ENCODE data around the gene DLL4.

Gene DLL4

GRCh38 chr15:40982855-40983254 lies 53.7 kb downstream of the DLL4 start:
- H3K36me3 ChIP-seq (ENCODE audit: control insufficient read depth, insufficient read depth, low read length), result peaks cover 99% of the 10 kb centered on the region

GRCh38 chr15:40984406-40984805 lies 55.3 kb downstream of the DLL4 start:
- Histone ChIP-seq H3K9me3 (ENCODE audit: control insufficient read depth, low read length) (no peaks in the 10 kb centered on the region), H3K4me1 (ENCODE audit: control insufficient read depth, insufficient read depth, low read length, poor library complexity, severe bottlenecking) (peaks cover 27% of the 10 kb centered on the region), H3K36me3 (ENCODE audit: control insufficient read depth, insufficient read depth, low read length) (peaks cover 99% of the 10 kb centered on the region), H3K4me3 (ENCODE audit: extremely low read depth, insufficient read depth, low read length, poor library complexity, severe bottlenecking) (no peak overlapping the region), H3K27ac (ENCODE audit: low read depth, low read length, severe bottlenecking) (peak overlapping the region; percentile 10)
- WGBS, 2 experiments (ENCODE audit: insufficient coverage in 2 of 2), result 100% methylated on average over 2 of the region's 5 CpGs; no CpG with 5 or more reads in 1 of the 2 experiments

More at GRCh38 chr15:40982855-40983254, 53.7 kb downstream of the DLL4 start:
- Histone ChIP-seq H3K27ac (ENCODE audit: low read depth, low read length, severe bottlenecking) (peak overlapping the region; percentile 50), H3K4me3 (ENCODE audit: extremely low read depth, insufficient read depth, low read length, poor library complexity, severe bottlenecking) (no peak overlapping the region), H3K9me3 (ENCODE audit: control insufficient read depth, low read length) (no peaks in the 10 kb centered on the region), H3K4me1 (ENCODE audit: control insufficient read depth, insufficient read depth, low read length, poor library complexity, severe bottlenecking) (peaks cover 27% of the 10 kb centered on the region)
- WGBS, 2 experiments (ENCODE audit: insufficient coverage in 2 of 2), result 91 to 94% methylated on average over 12 to 13 of the region's 13 CpGs

- H3K4me3 ChIP-seq (ENCODE audit: extremely low read depth, insufficient read depth, low read length, poor library complexity, severe bottlenecking), result no peak overlapping the region
- no peak overlapping the region for H3K27ac ChIP-seq (ENCODE audit: low read depth, low read length, severe bottlenecking)
- no peaks in the 10 kb centered on the region for H3K9me3 ChIP-seq (ENCODE audit: control insufficient read depth, low read length)
- 100% methylated on average over 3 to 4 of the region's 4 CpGs for WGBS, 2 experiments (ENCODE audit: insufficient coverage in 2 of 2)
- H3K4me1 ChIP-seq (ENCODE audit: control insufficient read depth, insufficient read depth, low read length, poor library complexity, severe bottlenecking), result peaks cover 27% of the 10 kb centered on the region
- peaks cover 96% of the 10 kb centered on the region for H3K36me3 ChIP-seq (ENCODE audit: control insufficient read depth, insufficient read depth, low read length)
These were observed 55.8 kb downstream of the DLL4 start for GRCh38 chr15:40984964-40985363.

- Histone ChIP-seq H3K27ac (ENCODE audit: low read depth, low read length, severe bottlenecking) (no peak overlapping the region), H3K4me1 (ENCODE audit: control insufficient read depth, insufficient read depth, low read length, poor library complexity, severe bottlenecking) (peaks cover 27% of the 10 kb centered on the region), H3K36me3 (ENCODE audit: control insufficient read depth, insufficient read depth, low read length) (peaks cover 96% of the 10 kb centered on the region), H3K4me3 (ENCODE audit: extremely low read depth, insufficient read depth, low read length, poor library complexity, severe bottlenecking) (no peak overlapping the region), H3K9me3 (ENCODE audit: control insufficient read depth, low read length) (no peaks in the 10 kb centered on the region)
- WGBS, 2 experiments (ENCODE audit: insufficient coverage in 2 of 2), result 89 to 97% methylated on average over 4 to 6 of the region's 6 CpGs
These were observed 56.6 kb downstream of the DLL4 start for GRCh38 chr15:40985541-40986330.

- Histone ChIP-seq H3K4me1 (ENCODE audit: control insufficient read depth, insufficient read depth, low read length, poor library complexity, severe bottlenecking) (peaks cover 31% of the 10 kb centered on the region), H3K9me3 (ENCODE audit: control insufficient read depth, low read length) (no peaks in the 10 kb centered on the region), H3K4me3 (ENCODE audit: extremely low read depth, insufficient read depth, low read length, poor library complexity, severe bottlenecking) (no peak overlapping the region), H3K27ac (ENCODE audit: low read depth, low read length, severe bottlenecking) (no peak overlapping the region), H3K36me3 (ENCODE audit: control insufficient read depth, insufficient read depth, low read length) (peaks cover 96% of the 10 kb centered on the region)
- 95 to 100% methylated on average over 4 of the region's 7 CpGs for WGBS, 2 experiments (ENCODE audit: insufficient coverage in 2 of 2)
These were observed 57.7 kb downstream of the DLL4 start for GRCh38 chr15:40986820-40987219.

- WGBS, 2 experiments (ENCODE audit: insufficient coverage in 2 of 2), result no CpG with 5 or more reads among the region's 4 CpGs
- H3K36me3 ChIP-seq (ENCODE audit: control insufficient read depth, insufficient read depth, low read length), result peaks cover 95% of the 10 kb centered on the region
These were observed 59.0 kb downstream of the DLL4 start for GRCh38 chr15:40988156-40988555.

More at GRCh38 chr15:40988156-40988555, 59.0 kb downstream of the DLL4 start:
- Histone ChIP-seq H3K4me3 (ENCODE audit: extremely low read depth, insufficient read depth, low read length, poor library complexity, severe bottlenecking) (no peak overlapping the region), H3K4me1 (ENCODE audit: control insufficient read depth, insufficient read depth, low read length, poor library complexity, severe bottlenecking) (peaks cover 20% of the 10 kb centered on the region), H3K27ac (ENCODE audit: low read depth, low read length, severe bottlenecking) (no peak overlapping the region), H3K9me3 (ENCODE audit: control insufficient read depth, low read length) (no peaks in the 10 kb centered on the region)
